Sigmoid colon (tissue), 4 donors: ENCODE measurements around the gene ZRANB1.

Experiments used
- CTCF ChIP-seq, 4 experiments: fragments of 450-650 bp in 3 of 4; fragments of 200-600 bp in 1 of 4; IDR thresholded peaks; one replicate each; pipeline ENCODE4 v1.5.1; 2016 to 2019; ENCODE audit warnings: antibody characterized with exemption in 4 of 4, mild to moderate bottlenecking in 3 of 4, moderate library complexity in 2 of 4
- EP300 ChIP-seq, 4 donors: sonication (generic); formaldehyde crosslinking; IDR thresholded peaks; one replicate each; pipeline ENCODE4 v1.6.1; 2017; ENCODE audit warnings: antibody characterized with exemption in 4 of 4
- POLR2A ChIP-seq, 2 donors: fragments of 450-650 bp; IDR thresholded peaks; one replicate each; pipeline ENCODE4 v1.6.1; 2016; ENCODE audit warnings: antibody characterized with exemption in 2 of 2, mild to moderate bottlenecking in 2 of 2, moderate library complexity in 2 of 2
- POLR2AphosphoS5 ChIP-seq, 4 donors: sonication (generic); formaldehyde crosslinking; IDR thresholded peaks; one replicate each; pipeline ENCODE4 v1.6.1; 2017; ENCODE audit warnings: antibody characterized with exemption in 4 of 4

- peak; percentile 36 to 77 (median 65) for TF ChIP-seq POLR2AphosphoS5 (IDR thresholded peaks at IDR 0.05)
- no peak for TF ChIP-seq CTCF (IDR thresholded peaks at IDR 0.05)
- no peak for TF ChIP-seq EP300 (IDR thresholded peaks at IDR 0.05)
- TF ChIP-seq POLR2A (IDR thresholded peaks at IDR 0.05), result peak in 1 of 2 donors; percentile 44
Observed at GRCh38 chr10:124917428-124918190, 24.3 kb upstream of the ZRANB1 start.
